HepG2 (cell line): Measurements from ENCODE around the gene STKLD1. TPM values are rescaled to one million over a fixed set of nuclear protein-coding genes. Genes with fewer than 3 reads are reported as not detected.

Experiments
- ATAC-seq: fragments of 200-7000 bp; cut with Tn5 transposase; 3 replicates; pipeline ENCODE4 v1.9.1; 2020; ENCODE audit warnings: mild to moderate bottlenecking, moderate library complexity
- BruUV-seq: library from RNA; stranded (reverse); fragments of 400-500 nt; replicated peaks from 2 replicates; lab custom pipeline; 2021; lab: Mats Ljungman, UMichigan
- CTCF ChIA-PET: fragments of 300-600 bp; formaldehyde crosslinking; extraction: SDS; loops from one replicate; lab custom pipeline; 2021; ENCODE audit warnings: low total read pairs, inconsistent platforms, low intra/inter-chr PET ratio; lab: Yijun Ruan, JAX
- POLR2A ChIA-PET: fragments of 350-600 bp; sonication (Branson Sonifier 250); formaldehyde crosslinking; loops from one replicate; lab custom pipeline; 2020; ENCODE audit warnings: antibody characterized with exemption, inconsistent platforms; lab: Yijun Ruan, JAX
- DNase-seq: peaks from one replicate; pipeline ENCODE4 v3.0.0-alpha.2; 2015; ENCODE audit warnings: low spot score
- FAIRE-seq: peaks from 3 replicates; lab custom pipeline; 2011; peaks lifted over from hg19 to GRCh38; lab: Jason Lieb, UNC
- H2AFZ ChIP-seq: one replicate; pipeline ENCODE4 v1.6.1; 2011; ENCODE audit warnings: low read length, inconsistent platforms
- H3K27ac ChIP-seq: fragments of 300-600 bp; 3 replicates; pipeline ENCODE4 v1.8.0; 2011; ENCODE audit warnings: mixed run types, mild to moderate bottlenecking, mixed read lengths, low read length, inconsistent platforms; ENCODE audit not compliant: insufficient read depth; ENCODE audit errors: extremely low read length
- H3K27me3 ChIP-seq, 2 experiments: fragments of 200-600 bp in 1 of 2; 2 replicates in 1 of 2; 3 replicates in 1 of 2; pipeline versions ENCODE4 v1.6.0 to v1.8.0; 2011; ENCODE audit warnings: low read length in 2 of 2, mild to moderate bottlenecking in 2 of 2, moderate library complexity in 2 of 2, inconsistent platforms in 1 of 2; ENCODE audit not compliant: insufficient read depth in 2 of 2, control insufficient read depth in 1 of 2
- H3K36me3 ChIP-seq, 2 experiments: fragments of 200-600 bp in 1 of 2; replicated peaks in 1 of 2; 2 replicates in 1 of 2; 3 replicates in 1 of 2; pipeline versions ENCODE4 v1.5.1 to v1.8.0; 2011; ENCODE audit warnings: low read length in 2 of 2, inconsistent platforms in 1 of 2; ENCODE audit not compliant: insufficient read depth in 2 of 2, control insufficient read depth in 1 of 2
- H3K4me1 ChIP-seq: 2 replicates; pipeline ENCODE4 v1.5.1; 2012; ENCODE audit warnings: low read length, inconsistent platforms; ENCODE audit not compliant: insufficient read depth
- H3K4me2 ChIP-seq: 2 replicates; pipeline ENCODE4 v1.6.0; 2011; ENCODE audit warnings: low read depth, low read length, inconsistent platforms
- H3K4me3 ChIP-seq, 3 experiments: fragments of 200-600 bp in 1 of 3; sonication (generic), shearing (Covaris generic) in 1 of 3; replicated peaks in 1 of 3; 2 replicates each; pipeline ENCODE4 v1.5.1; 2011 to 2016; ENCODE audit warnings: low read length in 3 of 3, inconsistent platforms in 2 of 3, low read depth in 2 of 3, mild to moderate bottlenecking in 2 of 3, control low read depth in 1 of 3, mixed read lengths in 1 of 3; ENCODE audit not compliant: insufficient read depth in 1 of 3
- H3K79me2 ChIP-seq: one replicate; pipeline ENCODE4 v1.6.1; 2011; ENCODE audit warnings: low read length, inconsistent platforms; ENCODE audit not compliant: insufficient read depth
- H3K9ac ChIP-seq: 2 replicates; pipeline ENCODE4 v1.6.0; 2011; ENCODE audit warnings: mild to moderate bottlenecking, low read depth, low read length, inconsistent platforms; ENCODE audit not compliant: insufficient read depth
- H3K9me3 ChIP-seq: 2 replicates; pipeline ENCODE4 v1.5.1; 2012; ENCODE audit warnings: mild to moderate bottlenecking, low read length
- H4K20me1 ChIP-seq: 2 replicates; pipeline ENCODE4 v1.6.0; 2011; ENCODE audit warnings: inconsistent platforms, mild to moderate bottlenecking, low read length, moderate library complexity; ENCODE audit not compliant: insufficient read depth
- ARNT2 ChIP-seq: sonication (generic); formaldehyde crosslinking; IDR thresholded peaks from 2 replicates; pipeline ENCODE4 v1.8.0; 2022; ENCODE audit warnings: mild to moderate bottlenecking, low read depth, missing genetic modification reagents, moderate library complexity
- BORCS8-MEF2B ChIP-seq: sonication (generic); formaldehyde crosslinking; IDR thresholded peaks from 2 replicates; pipeline ENCODE4 v1.8.0; 2022; ENCODE audit warnings: mild to moderate bottlenecking, missing genetic modification reagents
- CEBPG ChIP-seq: IDR thresholded peaks from 2 replicates; pipeline ENCODE4 v1.6.1; 2016
- HHEX ChIP-seq: IDR thresholded peaks from 2 replicates; pipeline ENCODE4 v1.6.1; 2016; ENCODE audit warnings: control low read depth
- HNRNPL ChIP-seq: fragments of 200-400 bp; formaldehyde crosslinking; IDR thresholded peaks from 2 replicates; pipeline ENCODE4 v1.6.1; 2017; ENCODE audit warnings: mild to moderate bottlenecking, low read depth, low read length
- MED13 ChIP-seq: sonication (generic); formaldehyde crosslinking; IDR thresholded peaks from 2 replicates; pipeline ENCODE4 v1.5.0; 2020; ENCODE audit warnings: missing genetic modification reagents
- MEIS1 ChIP-seq: sonication (generic); formaldehyde crosslinking; IDR thresholded peaks from 2 replicates; pipeline ENCODE4 v1.9.0; 2021; ENCODE audit warnings: mild to moderate bottlenecking, missing genetic modification reagents, moderate library complexity, borderline replicate concordance
- NR1H2 ChIP-seq: sonication (generic); formaldehyde crosslinking; IDR thresholded peaks from 2 replicates; pipeline ENCODE4 v1.8.1; 2022; ENCODE audit warnings: low read depth, missing genetic modification reagents, borderline replicate concordance
- POLR2AphosphoS5 ChIP-seq: IDR thresholded peaks from 2 replicates; pipeline ENCODE4 v1.6.1; 2012; ENCODE audit warnings: low read depth, low read length
- PPARG ChIP-seq: conservative IDR thresholded peaks from 2 replicates; pipeline ENCODE4 v1.6.1; 2016; ENCODE audit warnings: missing biosample characterization, missing genetic modification reagents
- XBP1 ChIP-seq: sonication (generic); formaldehyde crosslinking; IDR thresholded peaks from 2 replicates; pipeline ENCODE4 v1.5.0; 2020; ENCODE audit warnings: missing genetic modification reagents
- ZNF34 ChIP-seq: sonication (generic); formaldehyde crosslinking; IDR thresholded peaks from 2 replicates; pipeline ENCODE4 v1.4.0; 2020; ENCODE audit warnings: mild to moderate bottlenecking, missing genetic modification reagents, borderline replicate concordance
- ZNF468 ChIP-seq: sonication (generic); formaldehyde crosslinking; IDR thresholded peaks from 2 replicates; pipeline ENCODE4 v1.8.0; 2022; ENCODE audit warnings: mild to moderate bottlenecking, moderate library complexity, missing genetic modification reagents
- WGBS: methylation state at CpG from one replicate; pipeline ENCODE4 v1.1.6; 2017; ENCODE audit warnings: low lambda C conversion rate; 5-methylcytosine and 5-hydroxymethylcytosine counted together
- in situ Hi-C: cut with HindIII; loops from 2 replicates; pipeline ENCODE4 v1.10.0; 2017; ENCODE audit warnings: low pct_unique_long_range_greater_than_20kb; ENCODE audit not compliant: extremely low pct_ligation_motif_present
- intact Hi-C: fragments of 100-400 bp; cut with micrococcal nuclease; formaldehyde crosslinking; loops from one replicate; pipeline ENCODE4 v1.10.0; 2022; ENCODE audit not compliant: unreplicated experiment
- polyA plus RNA-seq, 8 experiments: library from polyadenylated mRNA; depleted of rRNA in 3 of 8; stranded (reverse) in 7 of 8; unstranded in 1 of 8; fragments of >200 nt; fragmentation: Illumina TruSeq in 4 of 8; extraction: Trizol in 4 of 8; gene quantifications; 2 replicates each; pipeline versions ENCODE4 v1.2.1 to v1.2.3, GENCODE V29; 2011 to 2016; ENCODE audit warnings: low read depth in 4 of 8, missing spikeins in 1 of 8, mixed read lengths in 1 of 8; ENCODE audit not compliant: insufficient read depth in 1 of 8
- total RNA-seq, 5 experiments: library from RNA; depleted of rRNA; stranded (reverse); fragments of >200 nt; fragmentation: Illumina TruSeq; extraction: Trizol; gene quantifications; 2 replicates each; pipeline ENCODE4 v1.2.3, GENCODE V29; 2016; ENCODE audit warnings: low read depth in 1 of 5
- TF ChIP-seq, protein P1 (sequence below): sonication (generic); formaldehyde crosslinking; IDR thresholded peaks from 2 replicates; pipeline ENCODE4 v1.5.1; 2020; ENCODE audit warnings: mild to moderate bottlenecking, missing genetic modification reagents, moderate library complexity
- TF ChIP-seq, protein P2 (sequence below): sonication (generic); formaldehyde crosslinking; IDR thresholded peaks from 2 replicates; pipeline ENCODE4 v1.9.0; 2021; ENCODE audit warnings: missing genetic modification reagents, mild to moderate bottlenecking, borderline replicate concordance

The STKLD1 gene
- total and polyA plus RNA-seq, 2 of the 13 experiments (the other 11 are each of a cell fraction or from before 2014, with no cell fraction given): 1.5 to 2.2 TPM

DNA sequence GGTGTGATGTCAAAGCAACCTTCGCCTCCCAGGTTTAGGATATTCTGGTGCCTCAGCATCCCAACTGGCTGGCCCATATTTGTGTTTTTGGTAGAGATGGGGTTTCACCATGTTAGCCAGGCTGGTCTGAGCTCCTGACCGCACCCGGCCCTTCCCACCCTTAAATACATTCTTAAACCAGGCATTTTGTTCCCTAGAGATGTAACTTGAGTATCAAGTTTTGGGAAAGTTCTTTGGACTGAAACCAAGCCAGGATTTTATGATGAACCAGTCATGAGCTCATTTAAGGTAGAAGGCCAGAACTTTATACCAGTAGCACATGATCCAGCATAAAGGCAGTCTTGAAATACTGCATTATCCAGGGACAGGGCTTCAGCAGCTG is 24.6 kb upstream of the STKLD1 start:
- H3K79me2 ChIP-seq: peaks cover 38% of the 10 kb centered on the region
- no TSS peak for BruUV-seq
- no peak for DNase-seq
- in situ Hi-C loops: no loop called here
- TF ChIP-seq HNRNPL: 0 out of 2 replicates have a peak, but pooled peaks have one; percentile 7
- TF ChIP-seq MED13 (CRISPR knock-in tag): 0 out of 2 replicates have a peak, but pooled peaks have one; percentile 25
- no peak for TF ChIP-seq ARNT2 (CRISPR knock-in tag)
- peak; percentile 11; the same call in 1 of the 2 replicates for TF ChIP-seq POLR2AphosphoS5
- H3K4me1 ChIP-seq: peaks cover 40% of the 10 kb centered on the region
- ChIA-PET POLR2A (interaction anchor here (1.6 kb wide), 1 partner anchor 321 kb away, joined by 6 read pairs; the partner anchor contains the start of gene GTF3C5), CTCF (no interaction called here)
- no peaks in the 10 kb centered on the region; a peak in 1 of 5 replicates for H3K27me3 ChIP-seq
- no peak overlapping the region for H3K4me3 ChIP-seq
- H3K36me3 ChIP-seq: peaks cover 18 to 43% of the 10 kb centered on the region in 2 experiments
- no peak overlapping the region for H3K27ac ChIP-seq
- no peak for ATAC-seq
- no peak for FAIRE-seq
- no peaks in the 10 kb centered on the region for H3K9me3 ChIP-seq
- no peak overlapping the region for H3K9ac ChIP-seq
- H4K20me1 ChIP-seq: peaks cover 19% of the 10 kb centered on the region
- intact Hi-C loops: no loop called here
- 100% methylated on average over 3 of the region's 3 CpGs for WGBS
- no peak overlapping the region for H3K4me2 ChIP-seq
- H2AFZ ChIP-seq: no peak overlapping the region

DNA sequence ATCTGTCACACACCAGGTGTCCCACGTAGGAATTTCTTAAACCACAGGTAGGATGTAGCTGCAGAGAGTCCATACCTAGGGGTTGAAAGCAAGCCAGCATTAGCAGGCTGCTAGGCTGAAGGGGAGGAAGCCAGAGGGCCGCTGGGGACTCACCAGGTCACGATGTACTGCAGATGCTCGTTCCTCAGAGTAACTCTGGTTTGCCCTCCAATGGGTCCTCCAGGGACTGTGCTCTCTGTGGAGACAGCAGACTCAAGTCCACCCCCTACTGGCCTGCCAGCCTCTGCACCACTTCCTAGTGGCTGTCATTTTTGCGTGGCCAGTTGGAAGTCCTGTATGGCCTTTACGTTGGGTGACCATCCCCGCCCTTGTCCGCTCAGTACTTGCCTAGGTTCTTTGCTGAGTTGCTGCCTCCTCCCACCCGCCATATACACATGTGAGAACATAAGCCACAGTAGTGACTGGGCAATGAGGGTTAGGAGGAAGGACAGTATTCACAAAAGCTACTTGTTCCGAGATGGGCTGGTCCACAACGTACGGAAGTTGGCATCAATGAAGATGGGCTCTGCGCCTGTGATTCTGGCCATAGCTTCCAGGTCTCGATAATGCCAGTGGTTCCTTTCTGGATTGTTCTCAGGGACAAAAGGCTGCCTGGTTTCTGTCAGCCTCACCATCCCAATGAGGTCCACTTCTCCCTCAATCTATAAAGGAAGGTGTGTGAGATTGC is 24.1 kb upstream of the STKLD1 start:
- WGBS: 94% methylated on average over 12 of the region's 14 CpGs
- BruUV-seq: no TSS peak
- CTCF ChIA-PET: no interaction called here
- POLR2A ChIA-PET: interaction anchor here (1.6 kb wide), 1 partner anchor 321 kb away, joined by 6 read pairs; the partner anchor contains the start of gene GTF3C5
- no peak overlapping the region for H2AFZ ChIP-seq
- no peaks in the 10 kb centered on the region; a peak in 1 of 5 replicates for H3K27me3 ChIP-seq
- H3K4me1 ChIP-seq: peaks cover 38% of the 10 kb centered on the region
- H3K9me3 ChIP-seq: no peaks in the 10 kb centered on the region
- peak; percentile 39 for ATAC-seq
- H3K4me2 ChIP-seq: no peak overlapping the region
- H3K9ac ChIP-seq: no peak overlapping the region
- H3K36me3 ChIP-seq: peaks cover 18 to 43% of the 10 kb centered on the region in 2 experiments
- peaks cover 19% of the 10 kb centered on the region for H4K20me1 ChIP-seq
- peaks cover 32% of the 10 kb centered on the region for H3K79me2 ChIP-seq
- DNase-seq: peak; percentile 74
- in situ Hi-C loops (no loop called here), intact Hi-C loops (no loop called here)
- no peak overlapping the region for H3K27ac ChIP-seq
- H3K4me3 ChIP-seq: no peak overlapping the region
- FAIRE-seq: peak; percentile 81
- no peak for TF ChIP-seq PPARG (CRISPR knock-in tag)
- TF ChIP-seq NR1H2 (CRISPR knock-in tag): no peak
- TF ChIP-seq ZNF468: peak; percentile 57; the same call in 1 of the 2 replicates
- no peak for TF ChIP-seq ZNF34 (CRISPR knock-in tag)
- TF ChIP-seq HHEX (CRISPR knock-in tag): no peak
- peak; percentile 36; the same call in 1 of the 2 replicates for TF ChIP-seq BORCS8-MEF2B (CRISPR knock-in tag)
- TF ChIP-seq, protein P1, sequence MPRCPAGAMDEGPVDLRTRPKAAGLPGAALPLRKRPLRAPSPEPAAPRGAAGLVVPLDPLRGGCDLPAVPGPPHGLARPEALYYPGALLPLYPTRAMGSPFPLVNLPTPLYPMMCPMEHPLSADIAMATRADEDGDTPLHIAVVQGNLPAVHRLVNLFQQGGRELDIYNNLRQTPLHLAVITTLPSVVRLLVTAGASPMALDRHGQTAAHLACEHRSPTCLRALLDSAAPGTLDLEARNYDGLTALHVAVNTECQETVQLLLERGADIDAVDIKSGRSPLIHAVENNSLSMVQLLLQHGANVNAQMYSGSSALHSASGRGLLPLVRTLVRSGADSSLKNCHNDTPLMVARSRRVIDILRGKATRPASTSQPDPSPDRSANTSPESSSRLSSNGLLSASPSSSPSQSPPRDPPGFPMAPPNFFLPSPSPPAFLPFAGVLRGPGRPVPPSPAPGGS (CRISPR knock-in tag): peak; percentile 78; the same call in 1 of the 2 replicates
- TF ChIP-seq XBP1 (CRISPR knock-in tag): no peak
- no peak for TF ChIP-seq MEIS1 (CRISPR knock-in tag)
- TF ChIP-seq, protein P2, sequence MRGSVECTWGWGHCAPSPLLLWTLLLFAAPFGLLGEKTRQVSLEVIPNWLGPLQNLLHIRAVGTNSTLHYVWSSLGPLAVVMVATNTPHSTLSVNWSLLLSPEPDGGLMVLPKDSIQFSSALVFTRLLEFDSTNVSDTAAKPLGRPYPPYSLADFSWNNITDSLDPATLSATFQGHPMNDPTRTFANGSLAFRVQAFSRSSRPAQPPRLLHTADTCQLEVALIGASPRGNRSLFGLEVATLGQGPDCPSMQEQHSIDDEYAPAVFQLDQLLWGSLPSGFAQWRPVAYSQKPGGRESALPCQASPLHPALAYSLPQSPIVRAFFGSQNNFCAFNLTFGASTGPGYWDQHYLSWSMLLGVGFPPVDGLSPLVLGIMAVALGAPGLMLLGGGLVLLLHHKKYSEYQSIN (CRISPR knock-in tag): no peak
- TF ChIP-seq CEBPG (CRISPR knock-in tag): 0 out of 2 replicates have a peak, but pooled peaks have one; percentile 3
